H1 (cell line): ENCODE measurements around the gene CCDC197. TPM values are rescaled to one million over a fixed set of nuclear protein-coding genes. Genes with fewer than 3 reads are reported as not detected.
A peak's percentile ranks its signal among the peaks of the same experiment; 100 is the strongest.

Source experiments
- CTCF ChIA-PET: fragments of 300-600 bp; sonication (Branson Sonifier 250); formaldehyde crosslinking; loops from one replicate; lab custom pipeline; 2021; ENCODE audit not compliant: partially characterized antibody; lab: Charles Lee
- POLR2A ChIA-PET: fragments of 300-600 bp; sonication (Branson Sonifier 250); formaldehyde crosslinking; loops from one replicate; lab custom pipeline; 2021; ENCODE audit warnings: inconsistent platforms; ENCODE audit not compliant: partially characterized antibody; lab: Charles Lee
- DNase-seq, 2 experiments: peaks; one replicate each; pipeline versions ENCODE4 v3.0.0 to v3.0.0-alpha.2; 2010 to 2022; ENCODE audit warnings: low spot score in 2 of 2, low read depth in 1 of 2, mixed read lengths in 1 of 2
- FAIRE-seq: peaks from 2 replicates; lab custom pipeline; 2011; peaks lifted over from hg19 to GRCh38; lab: Jason Lieb, UNC
- H2AFZ ChIP-seq: 2 replicates; pipeline ENCODE4 v1.8.1; 2012; ENCODE audit warnings: low read length, inconsistent platforms
- H2AK5ac ChIP-seq: 2 replicates; pipeline ENCODE4 v1.6.1; 2013; ENCODE audit warnings: low read depth, low read length
- H2BK120ac ChIP-seq: replicated peaks from 2 replicates; pipeline ENCODE3; 2013; ENCODE audit warnings: low read depth, low read length, inconsistent platforms
- H2BK12ac ChIP-seq: 2 replicates; pipeline ENCODE4 v1.6.1; 2013; ENCODE audit warnings: low read depth, low read length
- H2BK15ac ChIP-seq: 2 replicates; pipeline ENCODE4 v1.6.1; 2013; ENCODE audit warnings: low read length
- H2BK20ac ChIP-seq: 2 replicates; pipeline ENCODE4 v1.6.1; 2013; ENCODE audit warnings: low read length
- H2BK5ac ChIP-seq: 2 replicates; pipeline ENCODE4 v1.6.1; 2013; ENCODE audit warnings: low read depth, low read length
- H3K14ac ChIP-seq: 2 replicates; pipeline ENCODE4 v1.6.1; 2013; ENCODE audit warnings: inconsistent platforms; ENCODE audit not compliant: insufficient read length
- H3K18ac ChIP-seq: 2 replicates; pipeline ENCODE4 v1.6.1; 2013; ENCODE audit warnings: low read length; ENCODE audit errors: extremely low read depth
- H3K23ac ChIP-seq: 2 replicates; pipeline ENCODE4 v1.6.1; 2013; ENCODE audit warnings: inconsistent platforms; ENCODE audit not compliant: insufficient read length
- H3K23me2 ChIP-seq: 2 replicates; pipeline ENCODE4 v1.6.1; 2013; ENCODE audit warnings: low read depth, low read length
- H3K27ac ChIP-seq: 2 replicates; pipeline ENCODE4 v1.6.1; 2011; ENCODE audit warnings: low read depth, low read length, inconsistent platforms
- H3K27me3 ChIP-seq, 4 experiments: replicated peaks in 1 of 4; 1 replicate in 1 of 4; 2 replicates in 3 of 4; pipeline versions ENCODE4 v1.6.1 to v1.8.1; 2011 to 2013; ENCODE audit warnings: low read length in 3 of 4, mild to moderate bottlenecking in 3 of 4, inconsistent platforms in 2 of 4, mixed read lengths in 2 of 4, moderate library complexity in 1 of 4; ENCODE audit not compliant: control insufficient read depth in 3 of 4, insufficient read depth in 3 of 4; ENCODE audit errors: extremely low read depth in 1 of 4
- H3K36me3 ChIP-seq, 4 experiments: 2 replicates each; pipeline versions ENCODE4 v1.6.1 to v1.8.1; 2011 to 2013; ENCODE audit warnings: mild to moderate bottlenecking in 4 of 4, low read length in 3 of 4, moderate library complexity in 2 of 4, control low read depth in 1 of 4, inconsistent platforms in 1 of 4; ENCODE audit not compliant: insufficient read depth in 4 of 4, control insufficient read depth in 2 of 4
- H3K4ac ChIP-seq: replicated peaks from 2 replicates; pipeline ENCODE3; 2013; ENCODE audit warnings: low read length, low read depth, mixed read lengths, inconsistent platforms; ENCODE audit not compliant: insufficient read length
- H3K4me1 ChIP-seq, 4 experiments: replicated peaks in 1 of 4; 1 replicate in 1 of 4; 2 replicates in 3 of 4; pipeline versions ENCODE4 v1.6.1 to v1.8.1; 2011 to 2013; ENCODE audit warnings: low read length in 3 of 4, inconsistent platforms in 2 of 4, mixed read lengths in 1 of 4; ENCODE audit not compliant: insufficient read depth in 4 of 4, control insufficient read depth in 3 of 4
- H3K4me2 ChIP-seq, 2 experiments: 2 replicates each; pipeline versions ENCODE4 v1.6.1 to v1.8.1; 2011 to 2013; ENCODE audit warnings: low read depth in 2 of 2, low read length in 2 of 2, control low read depth in 1 of 2, inconsistent platforms in 1 of 2, mild to moderate bottlenecking in 1 of 2; ENCODE audit not compliant: insufficient read depth in 1 of 2
- H3K4me3 ChIP-seq, 4 experiments: fragments of 200-600, 300-600 bp in 1 of 4; sonication (generic), shearing (Covaris generic), sonication (Bioruptor Twin) in 1 of 4; 2 replicates each; pipeline versions ENCODE4 v1.5.1 to v1.8.1; 2011 to 2016; ENCODE audit warnings: low read length in 4 of 4, low read depth in 3 of 4, control low read depth in 2 of 4, inconsistent platforms in 2 of 4, mild to moderate bottlenecking in 2 of 4, mixed read lengths in 1 of 4, moderate library complexity in 1 of 4; ENCODE audit not compliant: insufficient read depth in 2 of 4; ENCODE audit errors: extremely low read depth in 1 of 4
- H3K56ac ChIP-seq: replicated peaks from 2 replicates; pipeline ENCODE3; 2013; ENCODE audit warnings: low read depth, mild to moderate bottlenecking, mixed read lengths, low read length, inconsistent platforms; ENCODE audit not compliant: insufficient read length
- H3K79me1 ChIP-seq: 2 replicates; pipeline ENCODE4 v1.6.1; 2013; ENCODE audit warnings: low read depth, low read length, control low read depth
- H3K79me2 ChIP-seq, 2 experiments: 2 replicates each; pipeline versions ENCODE4 v1.6.1 to v1.8.1; 2012 to 2013; ENCODE audit warnings: low read length in 2 of 2, mild to moderate bottlenecking in 2 of 2, inconsistent platforms in 1 of 2; ENCODE audit not compliant: insufficient read depth in 2 of 2, control insufficient read depth in 1 of 2
- H3K9ac ChIP-seq, 4 experiments: replicated peaks in 1 of 4; 1 replicate in 1 of 4; 2 replicates in 3 of 4; pipeline versions ENCODE4 v1.6.1 to v1.8.1; 2011 to 2013; ENCODE audit warnings: low read depth in 3 of 4, low read length in 3 of 4, control low read depth in 2 of 4, mild to moderate bottlenecking in 2 of 4, moderate library complexity in 2 of 4, inconsistent platforms in 1 of 4; ENCODE audit errors: extremely low read depth in 1 of 4
- H3K9me3 ChIP-seq, 2 experiments: 2 replicates each; pipeline versions ENCODE4 v1.6.1 to v1.8.1; 2012 to 2013; ENCODE audit warnings: mild to moderate bottlenecking in 2 of 2, moderate library complexity in 2 of 2, control low read depth in 1 of 2, inconsistent platforms in 1 of 2, low read depth in 1 of 2, low read length in 1 of 2, mixed read lengths in 1 of 2; ENCODE audit not compliant: insufficient read depth in 2 of 2
- H4K20me1 ChIP-seq, 2 experiments: replicated peaks in 1 of 2; 2 replicates each; pipeline versions ENCODE3 to v1.8.1; 2011 to 2013; ENCODE audit warnings: inconsistent platforms in 2 of 2, low read length in 2 of 2, mild to moderate bottlenecking in 1 of 2; ENCODE audit not compliant: insufficient read depth in 2 of 2, control insufficient read depth in 1 of 2
- H4K5ac ChIP-seq: 2 replicates; pipeline ENCODE4 v1.6.1; 2013; ENCODE audit warnings: low read length, low read depth, mixed read lengths, inconsistent platforms; ENCODE audit not compliant: insufficient read length
- H4K8ac ChIP-seq: 2 replicates; pipeline ENCODE4 v1.8.0; 2013; ENCODE audit warnings: mild to moderate bottlenecking, moderate library complexity, low read length, inconsistent platforms; ENCODE audit not compliant: insufficient read depth; ENCODE audit errors: extremely low read depth
- H4K91ac ChIP-seq: replicated peaks from 2 replicates; pipeline ENCODE3; 2013; ENCODE audit warnings: low read length, mixed read lengths, inconsistent platforms; ENCODE audit not compliant: insufficient read length
- ASH2L ChIP-seq: fragments of 200-600, 300-600 bp; sonication (generic); IDR thresholded peaks from one replicate; pipeline ENCODE4 v1.7.1; 2017; ENCODE audit warnings: low read length
- BCL11A ChIP-seq, 2 experiments: IDR thresholded peaks; one replicate each; pipeline ENCODE4 v1.6.1; 2011; ENCODE audit warnings: low read depth in 2 of 2, low read length in 2 of 2, mild to moderate bottlenecking in 2 of 2
- CBX5 ChIP-seq: fragments of 300-800, 300-1000 bp; sonication (generic); IDR thresholded peaks from 2 replicates; pipeline ENCODE4 v1.7.1; 2016; ENCODE audit warnings: antibody characterized with exemption, low read length, low read depth
- CEBPB ChIP-seq: IDR thresholded peaks from 2 replicates; pipeline ENCODE4 v1.6.1; 2012; ENCODE audit warnings: low read depth, low read length
- CHD2 ChIP-seq: IDR thresholded peaks from 2 replicates; pipeline ENCODE4 v1.6.1; 2012; ENCODE audit warnings: low read length, improper control_type of control experiment
- GABPA ChIP-seq: IDR thresholded peaks from 2 replicates; pipeline ENCODE4 v1.6.1; 2011; ENCODE audit warnings: mild to moderate bottlenecking, low read length, moderate library complexity, borderline replicate concordance; ENCODE audit not compliant: insufficient read depth
- PHF8 ChIP-seq: fragments of 200-600 bp; sonication (generic); conservative IDR thresholded peaks from 2 replicates; pipeline ENCODE4 v1.7.1; 2012; ENCODE audit warnings: low read depth, mild to moderate bottlenecking, inconsistent platforms, low read length, moderate library complexity
- POLR2AphosphoS5 ChIP-seq: IDR thresholded peaks from 2 replicates; pipeline ENCODE4 v1.6.1; 2011; ENCODE audit warnings: low read depth, low read length
- RAD21 ChIP-seq, 2 experiments: IDR thresholded peaks in 1 of 2; conservative IDR thresholded peaks in 1 of 2; 2 replicates each; pipeline ENCODE4 v1.6.1; 2011; ENCODE audit warnings: low read depth in 2 of 2, low read length in 2 of 2, improper control_type of control experiment in 1 of 2, inconsistent platforms in 1 of 2, mild to moderate bottlenecking in 1 of 2, moderate library complexity in 1 of 2
- TCF12 ChIP-seq: IDR thresholded peaks from 2 replicates; pipeline ENCODE4 v1.6.1; 2011; ENCODE audit warnings: low read depth, mild to moderate bottlenecking, low read length
- YY1 ChIP-seq: IDR thresholded peaks from 2 replicates; pipeline ENCODE4 v1.6.1; 2011; ENCODE audit warnings: low read depth, mild to moderate bottlenecking, low read length
- WGBS, 2 experiments: shearing (Covaris generic) in 1 of 2; methylation state at CpG; one replicate each; pipeline versions ENCODE4 v1.1.6 to v1.1.7; 2013 to 2015; ENCODE audit warnings: low lambda C conversion rate in 2 of 2, mixed read lengths in 2 of 2, inconsistent platforms in 1 of 2, low coverage in 1 of 2, missing lambda C conversion rate in 1 of 2; ENCODE audit not compliant: insufficient replicate concordance in 2 of 2, insufficient coverage in 1 of 2, insufficient read length in 1 of 2; ENCODE audit errors: extremely low coverage in 1 of 2, missing lambda C conversion rate in 1 of 2; 5-methylcytosine and 5-hydroxymethylcytosine counted together
- polyA plus RNA-seq, 7 experiments: library from polyadenylated mRNA; depleted of rRNA in 3 of 7; stranded (reverse) in 5 of 7; unstranded in 2 of 7; fragments of >200 nt in 5 of 7; fragments of 200-250 nt in 2 of 7; gene quantifications; 1 replicate in 5 of 7; 2 replicates in 1 of 7; 4 replicates in 1 of 7; pipeline versions ENCODE4 v1.2.1 to v1.2.3, GENCODE V29; 2011 to 2013; ENCODE audit warnings: missing spikeins in 2 of 7, mixed read lengths in 2 of 7
- total RNA-seq: library from RNA; stranded (reverse); fragmentation: NEBNext Ultra II Directional; extraction: Animal tissue kit (Norgen Biotek cat#: 25700); gene quantifications from 2 replicates; pipeline ENCODE4 v1.2.1, GENCODE V29; 2021

The CCDC197 gene
- total and polyA plus RNA-seq, 2 of the 8 experiments (the other 6 are each of a cell fraction or from before 2014, with no cell fraction given) = not detected

- H3K27me3 ChIP-seq = no peaks in the 10 kb centered on the region
- no peak overlapping the region for H4K5ac ChIP-seq
- CTCF ChIA-PET = interaction anchor here (0.9 to 1.6 kb wide), 3 partner anchors 11 to 101 kb away, joined by 3 to 7 read pairs (median 5); no protein-coding TSS in a partner anchor
- no peak overlapping the region for H3K27ac ChIP-seq
- 96% methylated on average over 13 of the region's 13 CpGs; no CpG with 5 or more reads in 1 of the 2 experiments for WGBS, 2 experiments
- H2AFZ ChIP-seq = no peak overlapping the region
- peaks cover 0 to 18% (median 7%) of the 10 kb centered on the region in 4 experiments; a peak in 4 of 8 replicates for H3K36me3 ChIP-seq
- no peak overlapping the region for H2BK120ac ChIP-seq
- POLR2A ChIA-PET = no interaction called here
- no peaks in the 10 kb centered on the region for H3K79me2 ChIP-seq
- no peak overlapping the region for H3K23ac ChIP-seq
- H3K23me2 ChIP-seq = no peaks in the 10 kb centered on the region
- no peaks in the 10 kb centered on the region for H3K4me1 ChIP-seq
- no peak overlapping the region for H3K14ac ChIP-seq
- H3K9ac ChIP-seq = no peak overlapping the region
- H2BK20ac ChIP-seq = no peak overlapping the region
- no peaks in the 10 kb centered on the region for H3K9me3 ChIP-seq
- H2AK5ac ChIP-seq = no peak overlapping the region
- no peak overlapping the region for H2BK12ac ChIP-seq
- H3K56ac ChIP-seq = no peak overlapping the region
- no peak overlapping the region for H3K4me3 ChIP-seq
- H2BK5ac ChIP-seq = no peak overlapping the region
- H2BK15ac ChIP-seq = no peak overlapping the region
- TF ChIP-seq GABPA (no peak), CHD2 (no peak), RAD21 (IDR thresholded peaks at IDR 0.05 in 1 of 2, conservative IDR thresholded peaks at IDR 0.05 in 1 of 2; ENCODE audit: low read depth in 2 of 2, low read length in 2 of 2) (no peak), POLR2AphosphoS5 (no peak), PHF8 (no peak), CBX5 (no peak), ASH2L (no peak), YY1 (no peak), CEBPB (no peak), BCL11A (IDR thresholded peaks at IDR 0.05; ENCODE audit: low read depth in 2 of 2, low read length in 2 of 2) (no peak), TCF12 (no peak)
- H3K4ac ChIP-seq = no peak overlapping the region
- no peak overlapping the region for H3K18ac ChIP-seq
- peak overlapping the region; percentile 18; the same call in 1 of the 2 replicates for H4K8ac ChIP-seq
- DNase-seq (no peak), FAIRE-seq (no peak)
- H4K20me1 ChIP-seq = peaks cover 2 to 7% of the 10 kb centered on the region in 2 experiments
- H4K91ac ChIP-seq = no peak overlapping the region
- no peak overlapping the region for H3K4me2 ChIP-seq
- no peaks in the 10 kb centered on the region for H3K79me1 ChIP-seq
Observed at GRCh38 chr14:94040796-94041195, 43.7 kb downstream of the CCDC197 start.
